Mesodermal cell (in vitro differentiated cells): ENCODE measurements around the gene TRAT1. TPM values are rescaled to one million over a fixed set of nuclear protein-coding genes. Genes with fewer than 3 reads are reported as not detected.

Source experiments
- H3K27ac ChIP-seq: 2 replicates; pipeline ENCODE4 v1.7.0; 2013; ENCODE audit warnings: mild to moderate bottlenecking, low read depth, low read length, moderate library complexity; ENCODE audit not compliant: severe bottlenecking
- H3K36me3 ChIP-seq: 2 replicates; pipeline ENCODE4 v1.7.1; 2013; ENCODE audit warnings: mild to moderate bottlenecking, low read length, moderate library complexity; ENCODE audit not compliant: control insufficient read depth, insufficient read depth
- H3K4me1 ChIP-seq: one replicate; pipeline ENCODE4 v1.7.1; 2013; ENCODE audit warnings: mild to moderate bottlenecking, low read length; ENCODE audit not compliant: insufficient read depth, control insufficient read depth, poor library complexity, severe bottlenecking
- H3K4me3 ChIP-seq: 2 replicates; pipeline ENCODE4 v1.7.0; 2013; ENCODE audit warnings: low read length, control low read depth, mild to moderate bottlenecking; ENCODE audit not compliant: insufficient read depth, poor library complexity, severe bottlenecking; ENCODE audit errors: extremely low read depth
- H3K9me3 ChIP-seq: 2 replicates; pipeline ENCODE4 v1.7.1; 2013; ENCODE audit warnings: mild to moderate bottlenecking, low read length, moderate library complexity; ENCODE audit not compliant: control insufficient read depth
- WGBS, 2 experiments: methylation state at CpG; one replicate each; pipeline ENCODE4 v1.1.5; 2013; ENCODE audit warnings: missing lambda C conversion rate in 2 of 2; ENCODE audit not compliant: insufficient coverage in 2 of 2; 5-methylcytosine and 5-hydroxymethylcytosine counted together
- polyA plus RNA-seq, 2 experiments: library from polyadenylated mRNA; stranded (reverse); fragments of 50-300 nt; gene quantifications; one replicate each; pipeline ENCODE4 v1.2.3, GENCODE V29; 2013

Gene TRAT1, protein sequence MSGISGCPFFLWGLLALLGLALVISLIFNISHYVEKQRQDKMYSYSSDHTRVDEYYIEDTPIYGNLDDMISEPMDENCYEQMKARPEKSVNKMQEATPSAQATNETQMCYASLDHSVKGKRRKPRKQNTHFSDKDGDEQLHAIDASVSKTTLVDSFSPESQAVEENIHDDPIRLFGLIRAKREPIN
- not detected for polyA plus RNA-seq (2013, experiment 1 of 2)
- polyA plus RNA-seq (2013, experiment 2 of 2), result not detected

DNA sequence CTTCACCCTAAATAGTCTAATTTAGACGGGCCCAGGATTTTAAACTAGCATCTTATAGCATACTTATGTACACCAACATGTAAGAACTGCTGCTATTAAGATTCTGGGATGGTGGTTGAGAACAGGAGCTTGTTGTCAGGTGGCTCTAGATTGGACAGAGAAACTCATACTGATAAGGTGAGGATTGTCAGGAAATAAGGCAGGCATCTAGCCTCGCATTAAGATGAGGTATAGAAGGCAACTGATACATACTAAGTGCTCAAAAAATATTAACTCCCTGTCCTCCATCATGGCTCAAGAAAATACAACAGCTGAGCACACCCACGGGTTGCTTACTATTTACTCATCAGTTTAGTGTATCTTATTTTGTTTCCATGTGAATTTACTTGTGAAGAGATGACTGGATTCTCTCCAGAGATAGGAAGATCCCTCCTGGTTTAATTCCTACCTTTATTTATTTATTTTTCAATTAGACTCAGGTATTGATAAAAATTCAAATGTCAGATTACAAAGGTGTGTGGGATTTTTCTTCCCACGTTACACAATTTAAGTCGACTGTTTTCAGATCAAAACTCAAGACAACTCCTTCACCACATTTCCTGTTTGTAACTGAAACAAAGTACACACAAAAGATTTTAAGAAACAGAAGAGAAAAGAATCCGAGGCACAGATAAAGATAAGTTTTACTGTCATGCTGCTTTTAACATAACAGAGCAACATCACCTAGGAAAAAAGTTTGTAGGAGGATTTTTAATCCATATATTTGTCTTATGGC lies at the start of gene TRAT1:
TSS of gene TRAT1 (plus strand) at position 664 of the 775 bp plus-strand sequence. CDS start 142 bp downstream, outside the sequence.
- WGBS, 2 experiments, result no CpG with 5 or more reads among the region's 6 CpGs
- H3K36me3 ChIP-seq, result no peaks in the 10 kb centered on the region
- no peaks in the 10 kb centered on the region for H3K4me1 ChIP-seq

DNA sequence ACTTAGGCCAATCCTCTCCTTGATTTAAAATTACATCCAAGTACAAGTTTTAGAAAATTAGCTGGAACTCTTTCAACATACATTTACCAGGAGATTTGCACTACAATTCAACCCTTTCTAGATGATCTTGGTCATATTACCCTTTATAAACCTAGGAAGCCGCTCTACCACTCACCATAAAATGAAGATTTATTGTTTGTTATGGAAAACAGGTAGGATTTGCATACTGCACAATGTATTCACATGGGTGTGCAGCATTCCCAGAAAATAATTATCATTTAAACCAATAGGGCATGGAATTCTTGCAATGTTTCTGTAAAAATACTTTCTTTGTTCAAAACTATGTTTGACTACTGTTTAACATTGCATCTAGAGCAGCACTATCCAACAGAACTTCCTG lies 46.9 kb upstream of the TRAT1 start:
- Histone ChIP-seq H3K4me3 (no peak overlapping the region), H3K27ac (no peak overlapping the region), H3K9me3 (no peaks in the 10 kb centered on the region), H3K4me1 (no peaks in the 10 kb centered on the region), H3K36me3 (no peaks in the 10 kb centered on the region)
- no CpG with 5 or more reads among the region's 1 CpG for WGBS, 2 experiments

More for the DNA sequence above, at the start of gene TRAT1:
- no peak within 1 kb of the TSS for H3K27ac ChIP-seq
- H3K4me3 ChIP-seq, result no peak within 1 kb of the TSS
- H3K9me3 ChIP-seq, result no peaks in the 10 kb centered on the region

DNA sequence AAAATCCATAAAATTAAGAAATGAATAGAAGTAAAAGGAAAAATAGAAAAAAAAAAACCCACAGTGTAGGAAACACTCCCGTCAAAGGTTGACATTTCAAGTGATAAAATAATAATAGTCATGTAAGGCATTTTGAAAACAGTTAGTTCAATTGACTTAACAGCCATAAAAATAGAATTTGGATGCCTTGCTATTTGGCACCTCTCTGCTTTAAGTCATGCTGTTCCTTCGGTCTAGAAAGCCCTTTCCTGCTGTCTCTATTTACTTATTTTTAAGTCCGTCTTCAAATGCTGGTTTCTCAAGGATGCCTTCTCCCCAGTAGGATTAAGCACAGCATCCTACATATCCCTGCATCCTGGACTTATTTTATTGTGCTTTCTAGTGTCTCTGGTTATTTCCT lies 43.1 kb upstream of the TRAT1 start:
- H3K9me3 ChIP-seq, result no peaks in the 10 kb centered on the region
- no peak overlapping the region for H3K4me3 ChIP-seq
- H3K27ac ChIP-seq, result no peak overlapping the region
- WGBS, 2 experiments, result 86 to 100% methylated on average over 1 of the region's 3 CpGs
- H3K4me1 ChIP-seq, result no peaks in the 10 kb centered on the region
- H3K36me3 ChIP-seq, result no peaks in the 10 kb centered on the region

DNA sequence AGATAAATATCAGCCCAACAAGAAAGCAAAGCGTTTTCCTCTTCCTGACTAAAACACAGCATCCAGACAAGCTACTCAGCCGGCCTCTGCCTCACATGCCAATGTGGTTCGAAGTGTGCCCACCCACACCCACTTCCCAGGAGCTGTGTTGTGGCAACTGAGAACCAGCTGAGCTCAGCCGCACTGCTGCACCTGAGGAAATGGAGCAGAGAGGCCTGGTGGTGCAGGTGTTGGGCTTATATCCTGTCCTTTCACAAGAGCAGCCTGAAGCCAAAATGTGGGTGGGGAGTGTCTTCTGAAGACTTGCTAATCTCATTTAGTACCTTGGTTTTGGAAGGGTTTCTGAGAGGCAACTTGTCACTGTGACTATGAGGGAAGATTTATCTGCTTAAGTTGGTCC lies 42.4 kb upstream of the TRAT1 start:
- Histone ChIP-seq H3K4me3 (no peak overlapping the region), H3K36me3 (no peaks in the 10 kb centered on the region), H3K9me3 (no peaks in the 10 kb centered on the region), H3K27ac (no peak overlapping the region), H3K4me1 (no peaks in the 10 kb centered on the region)
- 85 to 90% methylated on average over 2 to 3 of the region's 4 CpGs for WGBS, 2 experiments

DNA sequence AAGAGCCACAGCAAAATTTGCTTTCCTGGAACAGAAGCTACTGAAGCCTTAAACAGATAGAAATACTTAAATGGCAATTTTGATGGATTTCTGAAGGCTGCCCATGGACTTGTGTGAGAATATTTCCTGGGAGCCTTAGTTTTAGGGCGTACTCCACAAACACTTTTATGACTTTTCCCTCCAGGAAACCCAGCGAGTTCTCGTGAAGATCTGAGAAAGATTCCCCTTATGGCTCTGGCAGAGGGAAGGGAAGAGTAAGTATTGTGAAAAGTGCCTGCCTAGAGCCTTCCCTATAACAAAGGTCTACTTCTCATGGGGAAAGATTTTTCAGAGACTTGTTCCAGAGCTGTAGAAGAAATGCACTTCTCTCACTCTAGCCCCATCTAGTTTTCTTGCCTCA lies 31.1 kb upstream of the TRAT1 start:
- H3K27ac ChIP-seq, result no peak overlapping the region
- H3K9me3 ChIP-seq, result no peaks in the 10 kb centered on the region
- H3K36me3 ChIP-seq, result no peaks in the 10 kb centered on the region
- no CpG with 5 or more reads among the region's 3 CpGs for WGBS, 2 experiments
- H3K4me1 ChIP-seq, result no peaks in the 10 kb centered on the region
- H3K4me3 ChIP-seq, result no peak overlapping the region

DNA sequence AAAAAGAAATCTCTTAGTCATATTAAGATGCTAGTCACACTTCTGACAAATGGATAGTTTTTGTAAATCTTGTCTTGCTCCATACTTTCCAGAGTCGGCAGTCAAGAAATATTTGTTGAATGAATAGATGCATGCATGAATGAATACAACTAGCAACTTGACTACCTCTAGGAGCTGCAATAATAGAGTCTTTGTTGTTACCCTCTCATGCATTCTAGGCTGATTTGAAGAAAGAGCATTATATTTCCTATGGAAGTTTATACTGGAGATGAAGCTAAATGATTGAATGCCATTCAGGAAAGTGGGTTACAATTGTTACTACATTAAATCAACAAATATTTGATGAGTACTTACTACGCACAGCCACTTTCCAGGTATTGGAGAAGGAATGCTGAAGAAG lies 18.1 kb upstream of the TRAT1 start:
- WGBS, 2 experiments, result 90% methylated on average over 2 of the region's 2 CpGs; no CpG with 5 or more reads in 1 of the 2 experiments
- Histone ChIP-seq H3K36me3 (no peaks in the 10 kb centered on the region), H3K4me3 (no peak overlapping the region), H3K9me3 (no peaks in the 10 kb centered on the region), H3K4me1 (no peaks in the 10 kb centered on the region), H3K27ac (no peak overlapping the region)

DNA sequence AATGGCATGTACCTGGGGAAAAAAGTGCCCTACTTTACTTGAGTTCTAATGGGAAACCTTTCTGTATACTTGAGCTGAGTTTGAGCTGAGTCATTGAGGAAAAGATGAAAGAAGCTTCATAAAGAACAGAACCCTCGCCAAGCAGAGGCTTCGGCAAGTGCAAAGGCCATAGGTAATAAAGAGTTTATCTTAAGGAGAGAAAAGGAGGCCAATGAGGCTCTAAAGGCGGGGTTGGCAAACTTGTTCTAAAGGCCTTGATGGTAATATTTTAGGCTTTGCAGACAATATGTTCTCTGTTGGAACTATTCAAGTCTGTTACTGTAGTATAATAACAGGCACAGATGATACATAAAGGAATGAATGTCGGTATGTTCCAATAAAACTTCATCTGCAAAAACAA lies 17.6 kb upstream of the TRAT1 start:
- H3K4me1 ChIP-seq, result no peaks in the 10 kb centered on the region
- no peaks in the 10 kb centered on the region for H3K9me3 ChIP-seq
- no peaks in the 10 kb centered on the region for H3K36me3 ChIP-seq
- 88 to 90% methylated on average over 3 to 4 of the region's 4 CpGs for WGBS, 2 experiments
- H3K27ac ChIP-seq, result no peak overlapping the region
- H3K4me3 ChIP-seq, result no peak overlapping the region

DNA sequence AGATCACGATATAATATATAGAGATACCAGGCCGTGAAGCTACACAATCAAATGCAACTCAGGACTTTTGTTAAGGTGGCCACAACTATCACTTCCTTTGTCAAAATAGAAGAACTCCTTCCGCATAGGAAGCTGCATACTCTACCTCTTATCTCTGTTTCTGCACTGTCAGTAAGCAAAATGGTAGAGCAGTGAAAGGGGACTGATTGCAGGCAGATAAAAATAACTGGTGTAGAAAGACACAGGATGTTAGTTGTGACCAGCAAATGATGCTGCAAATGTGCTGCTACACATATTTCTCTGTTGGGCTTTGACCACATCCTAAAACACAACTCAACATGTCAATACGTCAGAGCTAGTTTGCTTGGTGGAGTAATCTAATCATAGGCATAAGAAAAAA lies 16.3 kb upstream of the TRAT1 start:
- WGBS, 2 experiments, result 82% methylated on average over 2 of the region's 4 CpGs; no CpG with 5 or more reads in 1 of the 2 experiments
- no peaks in the 10 kb centered on the region for H3K36me3 ChIP-seq
- H3K9me3 ChIP-seq, result no peaks in the 10 kb centered on the region
- no peak overlapping the region for H3K27ac ChIP-seq
- H3K4me1 ChIP-seq, result no peaks in the 10 kb centered on the region
- H3K4me3 ChIP-seq, result no peak overlapping the region

DNA sequence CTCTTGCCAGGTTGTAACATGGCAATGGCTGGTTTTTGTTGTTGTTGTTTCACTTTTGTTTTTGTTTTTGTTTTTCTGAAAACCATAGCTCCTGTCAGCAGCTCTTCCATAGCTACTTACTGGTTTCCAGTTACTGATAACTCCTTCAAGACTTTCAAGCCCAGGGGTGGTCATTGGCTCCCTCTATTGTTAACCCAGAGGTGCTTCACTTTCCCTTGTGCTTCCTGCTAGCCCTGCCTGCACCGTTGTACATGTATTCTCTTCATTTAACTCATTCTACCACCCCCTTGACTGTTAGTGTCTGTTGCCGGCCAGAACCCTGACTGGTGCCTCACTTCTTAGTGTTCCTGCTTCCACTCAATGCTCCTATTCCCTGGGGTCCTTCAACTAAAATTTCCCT lies 4.2 kb upstream of the TRAT1 start:
- 30 to 37% methylated on average over 2 of the region's 2 CpGs for WGBS, 2 experiments
- H3K36me3 ChIP-seq, result no peaks in the 10 kb centered on the region

DNA sequence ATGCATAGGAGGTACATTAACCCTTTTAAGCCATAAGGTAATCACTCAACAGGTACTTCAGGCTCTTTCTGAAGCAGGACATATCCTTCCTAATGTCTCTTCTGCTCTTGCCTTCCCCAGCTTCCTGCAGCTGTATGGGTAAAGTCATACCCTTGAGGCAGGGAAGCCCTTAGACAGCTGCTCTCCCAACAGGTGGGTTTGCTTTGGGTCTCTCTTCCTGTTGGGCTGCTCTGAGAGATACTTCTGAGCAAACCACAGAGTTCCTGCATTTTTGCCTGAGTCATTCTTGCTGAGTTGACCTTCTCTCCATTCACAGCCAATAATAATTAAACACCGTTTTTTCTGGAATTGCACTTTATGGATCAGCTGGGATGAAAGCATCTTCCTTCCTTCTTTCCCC lies 2.0 kb upstream of the TRAT1 start:
- H3K4me3 ChIP-seq, result no peak overlapping the region
- H3K27ac ChIP-seq, result no peak overlapping the region
- no peaks in the 10 kb centered on the region for H3K36me3 ChIP-seq
- WGBS, 2 experiments, result 100% methylated on average over 1 of the region's 1 CpG; no CpG with 5 or more reads in 1 of the 2 experiments
- H3K4me1 ChIP-seq, result no peaks in the 10 kb centered on the region
- H3K9me3 ChIP-seq, result no peaks in the 10 kb centered on the region

More for the DNA sequence above, 4.2 kb upstream of the TRAT1 start:
- Histone ChIP-seq H3K4me1 (no peaks in the 10 kb centered on the region), H3K27ac (no peak overlapping the region), H3K9me3 (no peaks in the 10 kb centered on the region), H3K4me3 (no peak overlapping the region)

DNA sequence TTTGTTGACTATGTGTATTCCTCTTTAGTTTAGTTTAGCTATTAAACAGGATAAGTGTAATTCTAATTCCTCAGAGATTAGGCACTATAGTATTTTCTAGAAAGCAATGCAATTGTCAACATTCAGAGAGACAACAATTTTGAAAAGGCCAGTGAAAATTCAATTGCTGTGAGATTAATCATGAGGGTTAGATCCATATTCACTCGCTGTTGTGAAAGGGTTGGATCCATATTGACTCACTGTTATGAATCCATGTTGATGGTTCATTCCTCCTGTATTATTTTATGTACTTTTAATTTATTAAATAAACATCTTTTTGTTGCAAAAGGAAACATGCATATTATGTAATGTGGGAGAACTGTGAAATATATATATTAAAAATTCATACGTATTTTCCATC lies 641 bp downstream of the TRAT1 start:
- Histone ChIP-seq H3K9me3 (no peaks in the 10 kb centered on the region), H3K4me3 (no peak overlapping the region), H3K4me1 (no peaks in the 10 kb centered on the region), H3K36me3 (no peaks in the 10 kb centered on the region), H3K27ac (no peak overlapping the region)
- no CpG with 5 or more reads among the region's 2 CpGs for WGBS, 2 experiments
